Prostate gland (tissue), 2 donors: ENCODE results near the gene INHBC.

Source experiments
- POLR2A ChIP-seq: fragments of 450-650 bp; IDR thresholded peaks from one replicate; pipeline ENCODE4 v1.6.1; 2016; ENCODE audit warnings: antibody characterized with exemption, mild to moderate bottlenecking
- TF ChIP-seq, protein P1 (sequence below), 4 experiments: fragments of 200-600 bp in 2 of 4; fragments of 450-650 bp in 2 of 4; sonication (generic) in 2 of 4; IDR thresholded peaks; 1 replicate in 3 of 4; 2 replicates in 1 of 4; pipeline ENCODE4 v1.5.1; 2016 to 2019; ENCODE audit warnings: antibody characterized with exemption in 4 of 4, mild to moderate bottlenecking in 2 of 4, moderate library complexity in 2 of 4

DNA sequence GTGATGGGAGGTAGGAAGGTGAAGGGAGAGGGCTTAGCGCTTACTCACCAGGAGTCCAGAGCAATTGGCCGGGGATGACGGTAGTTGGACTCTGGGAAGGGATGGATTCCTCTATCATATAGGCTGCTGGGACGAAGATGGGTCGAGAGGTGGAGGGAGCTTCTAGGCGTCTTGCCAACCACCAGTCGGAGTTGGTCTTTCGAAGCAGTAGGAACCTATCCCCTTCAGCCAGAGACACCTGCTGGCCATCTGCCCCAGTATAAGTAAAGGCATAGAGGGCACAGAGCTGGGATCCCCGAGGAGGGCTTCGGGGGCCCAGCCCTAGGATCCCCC lies 44.4 kb downstream of the INHBC start:
- TF ChIP-seq POLR2A = no peak
- TF ChIP-seq, protein P1, sequence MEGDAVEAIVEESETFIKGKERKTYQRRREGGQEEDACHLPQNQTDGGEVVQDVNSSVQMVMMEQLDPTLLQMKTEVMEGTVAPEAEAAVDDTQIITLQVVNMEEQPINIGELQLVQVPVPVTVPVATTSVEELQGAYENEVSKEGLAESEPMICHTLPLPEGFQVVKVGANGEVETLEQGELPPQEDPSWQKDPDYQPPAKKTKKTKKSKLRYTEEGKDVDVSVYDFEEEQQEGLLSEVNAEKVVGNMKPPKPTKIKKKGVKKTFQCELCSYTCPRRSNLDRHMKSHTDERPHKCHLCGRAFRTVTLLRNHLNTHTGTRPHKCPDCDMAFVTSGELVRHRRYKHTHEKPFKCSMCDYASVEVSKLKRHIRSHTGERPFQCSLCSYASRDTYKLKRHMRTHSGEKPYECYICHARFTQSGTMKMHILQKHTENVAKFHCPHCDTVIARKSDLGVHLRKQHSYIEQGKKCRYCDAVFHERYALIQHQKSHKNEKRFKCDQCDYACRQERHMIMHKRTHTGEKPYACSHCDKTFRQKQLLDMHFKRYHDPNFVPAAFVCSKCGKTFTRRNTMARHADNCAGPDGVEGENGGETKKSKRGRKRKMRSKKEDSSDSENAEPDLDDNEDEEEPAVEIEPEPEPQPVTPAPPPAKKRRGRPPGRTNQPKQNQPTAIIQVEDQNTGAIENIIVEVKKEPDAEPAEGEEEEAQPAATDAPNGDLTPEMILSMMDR (IDR thresholded peaks at IDR 0.05) = no peak
